Tongue (tissue), 2 donors: ENCODE results near the gene ATP11A. TPM values are rescaled to one million over a fixed set of nuclear protein-coding genes. Genes with fewer than 3 reads are reported as not detected.
A peak's percentile ranks its signal among the peaks of the same experiment; 100 is the strongest.

Experiments used
- DNase-seq: peaks from one replicate; pipeline ENCODE4 v3.0.0-alpha.2; 2015
- total RNA-seq: library from RNA; depleted of rRNA; stranded (reverse); fragments of >200 nt; gene quantifications from one replicate; pipeline ENCODE4 v1.2.3, GENCODE V29; 2014

The ATP11A gene
- total RNA-seq, 1 donor from 2014 or later, result 38.0 TPM

- no peak for DNase-seq
Observed at GRCh38 chr13:112743451-112744167, 53.8 kb downstream of the ATP11A start.

- no peak for DNase-seq
Observed at GRCh38 chr13:112744168-112745021, 54.6 kb downstream of the ATP11A start.

- no peak for DNase-seq
Observed at GRCh38 chr13:112746044-112746443, 56.2 kb downstream of the ATP11A start.

- DNase-seq, result no peak
Observed at GRCh38 chr13:112747256-112747655, 57.4 kb downstream of the ATP11A start.

GRCh38 chr13:112748947-112749735 is 59.3 kb downstream of the ATP11A start:
- DNase-seq, result peak; percentile 52

GRCh38 chr13:112750570-112750969 is 60.7 kb downstream of the ATP11A start:
- DNase-seq, result no peak

GRCh38 chr13:112751617-112752016 is 61.8 kb downstream of the ATP11A start:
- DNase-seq, result no peak

- no peak for DNase-seq
Observed at GRCh38 chr13:112752211-112752610, 62.4 kb downstream of the ATP11A start.

- peak; percentile 57 for DNase-seq
Observed at GRCh38 chr13:112752711-112753541, 63.1 kb downstream of the ATP11A start.

GRCh38 chr13:112753833-112754232 is 64.0 kb downstream of the ATP11A start:
- DNase-seq, result no peak

- DNase-seq, result no peak
Observed at GRCh38 chr13:112754281-112755025, 64.6 kb downstream of the ATP11A start.

GRCh38 chr13:112755331-112755730 is 65.5 kb downstream of the ATP11A start:
- no peak for DNase-seq

- DNase-seq, result no peak
Observed at GRCh38 chr13:112756081-112756480, 66.2 kb downstream of the ATP11A start.

- DNase-seq, result no peak
Observed at GRCh38 chr13:112756511-112756966, 66.7 kb downstream of the ATP11A start.

GRCh38 chr13:112756967-112757758 is 67.3 kb downstream of the ATP11A start:
- peak; percentile 71 for DNase-seq

GRCh38 chr13:112757759-112758086 is 67.9 kb downstream of the ATP11A start:
- DNase-seq, result peak; percentile 63

GRCh38 chr13:112759053-112759452 is 69.2 kb downstream of the ATP11A start:
- no peak for DNase-seq

- DNase-seq, result peak; percentile 58
Observed at GRCh38 chr13:112759827-112760226, 70.0 kb downstream of the ATP11A start.

- DNase-seq, result no peak
Observed at GRCh38 chr13:112760435-112760834, 70.6 kb downstream of the ATP11A start.

- DNase-seq, result no peak
Observed at GRCh38 chr13:112760931-112761330, 71.1 kb downstream of the ATP11A start.
